HEK293 (cell line): Measurements from ENCODE around the gene NFKBIE.

Experiments used
- CTCF ChIA-PET: fragments of 350-600 bp; formaldehyde crosslinking; extraction: SDS; loops from one replicate; lab custom pipeline; 2021; ENCODE audit warnings: antibody characterized with exemption; lab: Yijun Ruan, JAX
- POLR2A ChIA-PET: fragments of 300-600 bp; formaldehyde crosslinking; extraction: SDS; loops from one replicate; lab custom pipeline; 2020; ENCODE audit warnings: antibody characterized with exemption, inconsistent platforms; lab: Yijun Ruan, JAX
- H3K27ac ChIP-seq: fragments of 200-500 bp; sonication (Bioruptor generic); 2 replicates; pipeline ENCODE4 v1.5.1; 2014; ENCODE audit warnings: low read depth, low read length, control low read depth, inconsistent platforms; ENCODE audit errors: extremely low read depth
- H3K36me3 ChIP-seq, 2 experiments: fragments of 200-500 bp in 1 of 2; sonication (Bioruptor generic) in 1 of 2; 1 replicate in 1 of 2; 2 replicates in 1 of 2; pipeline ENCODE4 v1.5.1; 2014 to 2017; ENCODE audit warnings: inconsistent platforms in 2 of 2, low read length in 2 of 2; ENCODE audit not compliant: control insufficient read depth in 2 of 2, insufficient read depth in 1 of 2
- H3K4me1 ChIP-seq: fragments of 200-500 bp; sonication (Bioruptor generic); 2 replicates; pipeline ENCODE4 v1.5.1; 2014; ENCODE audit warnings: mild to moderate bottlenecking, low read length, inconsistent platforms; ENCODE audit not compliant: control insufficient read depth, insufficient read depth
- H3K4me3 ChIP-seq: 2 replicates; pipeline ENCODE4 v1.5.1; 2011; ENCODE audit warnings: low read depth, mild to moderate bottlenecking, control low read depth, low read length, moderate library complexity
- H3K9me3 ChIP-seq: fragments of 200-500 bp; sonication (Bioruptor generic); 2 replicates; pipeline ENCODE4 v1.5.1; 2014; ENCODE audit warnings: low read depth, low read length, inconsistent platforms; ENCODE audit not compliant: control insufficient read depth, insufficient read depth
- CTCF ChIP-seq: fragments of 450-650 bp; formaldehyde crosslinking; IDR thresholded peaks from 2 replicates; pipeline ENCODE4 v1.5.1; 2016; ENCODE audit warnings: missing biosample characterization, missing genetic modification characterization
- GFI1B ChIP-seq: fragments of 450-650 bp; formaldehyde crosslinking; IDR thresholded peaks from 2 replicates; pipeline ENCODE4 v1.5.1; 2016; ENCODE audit warnings: missing biosample characterization, missing genetic modification characterization
- GLIS2 ChIP-seq: fragments of 450-650 bp; formaldehyde crosslinking; IDR thresholded peaks from 2 replicates; pipeline ENCODE4 v1.5.1; 2016; ENCODE audit warnings: missing biosample characterization, missing genetic modification characterization
- HOXC10 ChIP-seq: sonication (generic); formaldehyde crosslinking; IDR thresholded peaks from 2 replicates; pipeline ENCODE4 v1.8.1; 2023; ENCODE audit warnings: mild to moderate bottlenecking, missing genetic modification reagents
- TRIM28 ChIP-seq: IDR thresholded peaks from 2 replicates; pipeline ENCODE4 v1.6.1; 2011; ENCODE audit warnings: low read length, control low read depth, borderline replicate concordance
- ZEB2 ChIP-seq: fragments of 450-650 bp; formaldehyde crosslinking; IDR thresholded peaks from 2 replicates; pipeline ENCODE4 v1.5.1; 2016; ENCODE audit warnings: missing biosample characterization, missing genetic modification characterization
- ZFP69B ChIP-seq: fragments of 450-650 bp; formaldehyde crosslinking; IDR thresholded peaks from 2 replicates; pipeline ENCODE4 v1.5.1; 2016; ENCODE audit warnings: missing biosample characterization, missing genetic modification characterization
- ZNF121 ChIP-seq: fragments of 450-650 bp; formaldehyde crosslinking; IDR thresholded peaks from 2 replicates; pipeline ENCODE4 v1.5.1; 2016; ENCODE audit warnings: missing biosample characterization, missing genetic modification characterization
- ZNF133 ChIP-seq: fragments of 450-650 bp; formaldehyde crosslinking; IDR thresholded peaks from 2 replicates; pipeline ENCODE4 v1.5.1; 2016; ENCODE audit warnings: missing biosample characterization, missing genetic modification characterization
- ZNF223 ChIP-seq: fragments of 450-650 bp; formaldehyde crosslinking; IDR thresholded peaks from 2 replicates; pipeline ENCODE4 v1.5.1; 2016; ENCODE audit warnings: missing biosample characterization, missing genetic modification characterization
- ZNF362 ChIP-seq: fragments of 450-650 bp; formaldehyde crosslinking; IDR thresholded peaks from 2 replicates; pipeline ENCODE4 v1.5.1; 2016; ENCODE audit warnings: missing biosample characterization, missing genetic modification characterization
- ZNF473 ChIP-seq: fragments of 450-650 bp; formaldehyde crosslinking; IDR thresholded peaks from 2 replicates; pipeline ENCODE4 v1.5.1; 2017; ENCODE audit warnings: missing biosample characterization, missing genetic modification characterization
- ZNF513 ChIP-seq: fragments of 450-650 bp; IDR thresholded peaks from 2 replicates; pipeline ENCODE4 v1.5.1; 2018; ENCODE audit warnings: missing biosample characterization, missing genetic modification characterization
- ZNF555 ChIP-seq: fragments of 450-650 bp; formaldehyde crosslinking; conservative IDR thresholded peaks from 2 replicates; pipeline ENCODE4 v1.5.1; 2017; ENCODE audit warnings: missing biosample characterization, mild to moderate bottlenecking, missing genetic modification characterization, inconsistent platforms
- ZNF561 ChIP-seq: fragments of 450-650 bp; IDR thresholded peaks from 2 replicates; pipeline ENCODE4 v1.5.1; 2018; ENCODE audit warnings: missing biosample characterization, missing genetic modification characterization, borderline replicate concordance
- ZNF624 ChIP-seq: fragments of 450-650 bp; formaldehyde crosslinking; IDR thresholded peaks from 2 replicates; pipeline ENCODE4 v1.5.1; 2017; ENCODE audit warnings: missing biosample characterization, missing genetic modification characterization
- ZNF660 ChIP-seq: fragments of 450-650 bp; IDR thresholded peaks from 2 replicates; pipeline ENCODE4 v1.5.1; 2018; ENCODE audit warnings: missing biosample characterization, mild to moderate bottlenecking, missing genetic modification characterization
- ZNF792 ChIP-seq: fragments of 450-650 bp; formaldehyde crosslinking; IDR thresholded peaks from 2 replicates; pipeline ENCODE4 v1.5.1; 2016; ENCODE audit warnings: missing biosample characterization, missing genetic modification characterization
- ZSCAN30 ChIP-seq: fragments of 450-650 bp; IDR thresholded peaks from 2 replicates; pipeline ENCODE4 v1.5.1; 2018; ENCODE audit warnings: missing biosample characterization, mild to moderate bottlenecking, missing genetic modification characterization, moderate library complexity
- TF ChIP-seq, protein P1 (sequence below): fragments of 450-650 bp; formaldehyde crosslinking; IDR thresholded peaks from 2 replicates; pipeline ENCODE4 v1.5.1; 2016; ENCODE audit warnings: missing biosample characterization, missing genetic modification characterization
- TF ChIP-seq, protein P2 (sequence below): fragments of 450-650 bp; formaldehyde crosslinking; IDR thresholded peaks from 2 replicates; pipeline ENCODE4 v1.5.1; 2016; ENCODE audit warnings: missing biosample characterization, missing genetic modification characterization
- TF ChIP-seq, protein P3 (sequence below): fragments of 450-650 bp; formaldehyde crosslinking; IDR thresholded peaks from 2 replicates; pipeline ENCODE4 v1.5.1; 2016; ENCODE audit warnings: missing biosample characterization, missing genetic modification characterization
- TF ChIP-seq, protein P4 (sequence below): fragments of 450-650 bp; formaldehyde crosslinking; IDR thresholded peaks from 2 replicates; pipeline ENCODE4 v1.5.1; 2017; ENCODE audit warnings: missing biosample characterization, missing genetic modification characterization

Gene NFKBIE

DNA sequence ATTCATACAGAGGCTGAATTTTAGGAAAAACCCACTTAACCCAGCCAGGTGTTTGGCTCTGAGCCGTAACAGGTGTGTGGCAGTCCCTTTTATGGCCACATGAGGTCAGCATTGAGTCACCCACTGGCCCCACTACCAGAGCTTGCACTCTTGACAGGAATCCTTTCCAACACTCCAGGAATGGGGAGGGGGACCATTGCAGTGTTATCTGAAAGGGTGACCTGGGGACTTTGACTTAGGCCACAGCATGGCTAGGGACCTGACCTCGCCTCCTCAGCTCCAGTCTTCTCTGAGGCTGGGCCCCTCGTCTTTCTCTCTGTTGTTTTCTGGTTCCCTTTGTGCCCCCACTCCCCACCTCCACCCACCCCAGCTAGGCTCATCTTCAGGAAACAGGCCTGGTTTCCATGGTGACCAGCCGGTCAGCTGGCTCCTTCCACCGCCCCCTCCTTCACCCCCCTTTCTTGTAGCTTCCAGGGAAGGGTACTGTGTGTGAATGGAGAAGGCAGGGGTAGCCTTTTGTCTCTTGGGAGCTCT, 2.8 kb upstream of the NFKBIE start (continued):
- TF ChIP-seq, protein P1, sequence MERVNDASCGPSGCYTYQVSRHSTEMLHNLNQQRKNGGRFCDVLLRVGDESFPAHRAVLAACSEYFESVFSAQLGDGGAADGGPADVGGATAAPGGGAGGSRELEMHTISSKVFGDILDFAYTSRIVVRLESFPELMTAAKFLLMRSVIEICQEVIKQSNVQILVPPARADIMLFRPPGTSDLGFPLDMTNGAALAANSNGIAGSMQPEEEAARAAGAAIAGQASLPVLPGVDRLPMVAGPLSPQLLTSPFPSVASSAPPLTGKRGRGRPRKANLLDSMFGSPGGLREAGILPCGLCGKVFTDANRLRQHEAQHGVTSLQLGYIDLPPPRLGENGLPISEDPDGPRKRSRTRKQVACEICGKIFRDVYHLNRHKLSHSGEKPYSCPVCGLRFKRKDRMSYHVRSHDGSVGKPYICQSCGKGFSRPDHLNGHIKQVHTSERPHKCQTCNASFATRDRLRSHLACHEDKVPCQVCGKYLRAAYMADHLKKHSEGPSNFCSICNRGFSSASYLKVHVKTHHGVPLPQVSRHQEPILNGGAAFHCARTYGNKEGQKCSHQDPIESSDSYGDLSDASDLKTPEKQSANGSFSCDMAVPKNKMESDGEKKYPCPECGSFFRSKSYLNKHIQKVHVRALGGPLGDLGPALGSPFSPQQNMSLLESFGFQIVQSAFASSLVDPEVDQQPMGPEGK (tag by site-specific recombination): 0 out of 2 replicates have a peak, but pooled peaks have one; percentile 42
- TF ChIP-seq ZNF513 (tag by site-specific recombination) (no peak), ZNF660 (tag by site-specific recombination) (0 out of 2 replicates have a peak, but pooled peaks have one; percentile 41), ZSCAN30 (tag by site-specific recombination) (peak; percentile 64; the same call in 1 of the 2 replicates), ZEB2 (tag by site-specific recombination) (peak; percentile 81; the same call in 1 of the 2 replicates), CTCF (tag by site-specific recombination) (peak; percentile 66), ZFP69B (tag by site-specific recombination) (0 out of 2 replicates have a peak, but pooled peaks have one; percentile 17), ZNF133 (tag by site-specific recombination) (no peak)
- TF ChIP-seq, protein P2, sequence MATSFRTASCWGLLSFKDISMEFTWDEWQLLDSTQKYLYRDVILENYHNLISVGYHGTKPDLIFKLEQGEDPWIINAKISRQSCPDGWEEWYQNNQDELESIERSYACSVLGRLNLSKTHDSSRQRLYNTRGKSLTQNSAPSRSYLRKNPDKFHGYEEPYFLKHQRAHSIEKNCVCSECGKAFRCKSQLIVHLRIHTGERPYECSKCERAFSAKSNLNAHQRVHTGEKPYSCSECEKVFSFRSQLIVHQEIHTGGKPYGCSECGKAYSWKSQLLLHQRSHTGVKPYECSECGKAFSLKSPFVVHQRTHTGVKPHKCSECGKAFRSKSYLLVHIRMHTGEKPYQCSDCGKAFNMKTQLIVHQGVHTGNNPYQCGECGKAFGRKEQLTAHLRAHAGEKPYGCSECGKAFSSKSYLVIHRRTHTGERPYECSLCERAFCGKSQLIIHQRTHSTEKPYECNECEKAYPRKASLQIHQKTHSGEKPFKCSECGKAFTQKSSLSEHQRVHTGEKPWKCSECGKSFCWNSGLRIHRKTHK: no peak
- TF ChIP-seq, protein P3, sequence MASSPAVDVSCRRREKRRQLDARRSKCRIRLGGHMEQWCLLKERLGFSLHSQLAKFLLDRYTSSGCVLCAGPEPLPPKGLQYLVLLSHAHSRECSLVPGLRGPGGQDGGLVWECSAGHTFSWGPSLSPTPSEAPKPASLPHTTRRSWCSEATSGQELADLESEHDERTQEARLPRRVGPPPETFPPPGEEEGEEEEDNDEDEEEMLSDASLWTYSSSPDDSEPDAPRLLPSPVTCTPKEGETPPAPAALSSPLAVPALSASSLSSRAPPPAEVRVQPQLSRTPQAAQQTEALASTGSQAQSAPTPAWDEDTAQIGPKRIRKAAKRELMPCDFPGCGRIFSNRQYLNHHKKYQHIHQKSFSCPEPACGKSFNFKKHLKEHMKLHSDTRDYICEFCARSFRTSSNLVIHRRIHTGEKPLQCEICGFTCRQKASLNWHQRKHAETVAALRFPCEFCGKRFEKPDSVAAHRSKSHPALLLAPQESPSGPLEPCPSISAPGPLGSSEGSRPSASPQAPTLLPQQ (tag by site-specific recombination): peak; percentile 68; the same call in 1 of the 2 replicates

GRCh38 chr6:44267252-44267651, 1.9 kb upstream of the NFKBIE start:
- Histone ChIP-seq H3K4me1 (peaks cover 4% of the 10 kb centered on the region; the same call in 1 of the 2 replicates), H3K4me3 (no peak overlapping the region), H3K9me3 (no peaks in the 10 kb centered on the region), H3K27ac (no peak overlapping the region), H3K36me3 (peaks cover 0 to 2% of the 10 kb centered on the region in 2 experiments; a peak in 1 of 3 replicates)
- ChIA-PET POLR2A (interaction anchor here (1.1 to 1.9 kb wide), 2 partner anchors 38 to 650 kb away, joined by 3 to 14 read pairs; no protein-coding TSS in a partner anchor), CTCF (interaction anchor here (0.6 to 7.2 kb wide), 33 partner anchors 11 to 699 kb away, joined by 3 to 208 read pairs (median 5); partner anchors contain the start of genes AARS2, HSP90AB1, SLC35B2 and SPATS1)
- TF ChIP-seq ZNF223 (tag by site-specific recombination): no peak
- TF ChIP-seq ZNF792 (tag by site-specific recombination): no peak
- TF ChIP-seq HOXC10 (CRISPR knock-in tag): no peak
- no peak for TF ChIP-seq ZNF121
- TF ChIP-seq, protein P4, sequence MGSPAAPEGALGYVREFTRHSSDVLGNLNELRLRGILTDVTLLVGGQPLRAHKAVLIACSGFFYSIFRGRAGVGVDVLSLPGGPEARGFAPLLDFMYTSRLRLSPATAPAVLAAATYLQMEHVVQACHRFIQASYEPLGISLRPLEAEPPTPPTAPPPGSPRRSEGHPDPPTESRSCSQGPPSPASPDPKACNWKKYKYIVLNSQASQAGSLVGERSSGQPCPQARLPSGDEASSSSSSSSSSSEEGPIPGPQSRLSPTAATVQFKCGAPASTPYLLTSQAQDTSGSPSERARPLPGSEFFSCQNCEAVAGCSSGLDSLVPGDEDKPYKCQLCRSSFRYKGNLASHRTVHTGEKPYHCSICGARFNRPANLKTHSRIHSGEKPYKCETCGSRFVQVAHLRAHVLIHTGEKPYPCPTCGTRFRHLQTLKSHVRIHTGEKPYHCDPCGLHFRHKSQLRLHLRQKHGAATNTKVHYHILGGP (tag by site-specific recombination): no peak
- no peak for TF ChIP-seq GFI1B (tag by site-specific recombination)
- TF ChIP-seq ZNF561 (tag by site-specific recombination): no peak
- no peak for TF ChIP-seq ZNF555 (tag by site-specific recombination)
- TF ChIP-seq TRIM28: no peak
- no peak for TF ChIP-seq CTCF (tag by site-specific recombination)
- no peak for TF ChIP-seq ZNF473 (tag by site-specific recombination)
- no peak for TF ChIP-seq ZNF362 (tag by site-specific recombination)
- TF ChIP-seq ZNF624 (tag by site-specific recombination): no peak
- no peak for TF ChIP-seq GLIS2 (tag by site-specific recombination)
